OCI-LY7 (cell line): ENCODE results near the gene CUBN. TPM values are rescaled to one million over a fixed set of nuclear protein-coding genes. Genes with fewer than 3 reads are reported as not detected.

Experiments used
- BruUV-seq: library from RNA; stranded (reverse); fragments of 400-500 nt; replicated peaks from 2 replicates; lab custom pipeline; 2021; lab: Mats Ljungman, UMichigan
- CTCF ChIA-PET: fragments of 300-600 bp; sonication (Branson Sonifier 250); formaldehyde crosslinking; loops from one replicate; lab custom pipeline; 2022; ENCODE audit warnings: antibody characterized with exemption; ENCODE audit not compliant: unreplicated experiment; lab: Charles Lee
- POLR2A ChIA-PET: fragments of 300-600 bp; sonication (Branson Sonifier 250); formaldehyde crosslinking; loops from one replicate; lab custom pipeline; 2022; ENCODE audit warnings: antibody characterized with exemption; lab: Charles Lee
- DNase-seq: peaks from one replicate; pipeline ENCODE4 v3.0.0-alpha.2; 2015; ENCODE audit warnings: low spot score
- H2AFZ ChIP-seq: fragments of 200-600 bp; sonication (generic), shearing (Covaris generic); 2 replicates; pipeline ENCODE4 v1.6.1; 2014; ENCODE audit warnings: mild to moderate bottlenecking, antibody characterized with exemption, low read length, moderate library complexity
- H3K27ac ChIP-seq: fragments of 200-600 bp; sonication (generic); 2 replicates; pipeline ENCODE4 v1.5.1; 2014; ENCODE audit warnings: mixed run types, low read depth, mild to moderate bottlenecking, moderate library complexity, low read length, inconsistent platforms; ENCODE audit not compliant: poor library complexity, severe bottlenecking
- H3K36me3 ChIP-seq: fragments of 200-600 bp; sonication (generic); 2 replicates; pipeline ENCODE4 v1.6.1; 2014; ENCODE audit warnings: mild to moderate bottlenecking, antibody characterized with exemption, low read length, moderate library complexity, mixed read lengths; ENCODE audit not compliant: insufficient read depth
- H3K4me1 ChIP-seq: fragments of 200-600 bp; sonication (generic); 2 replicates; pipeline ENCODE4 v1.5.1; 2014; ENCODE audit warnings: mild to moderate bottlenecking, low read length; ENCODE audit not compliant: insufficient read depth, poor library complexity, severe bottlenecking
- H3K4me2 ChIP-seq: fragments of 200-600 bp; sonication (generic); 2 replicates; pipeline ENCODE4 v1.6.1; 2014; ENCODE audit warnings: mild to moderate bottlenecking, low read length
- H3K4me3 ChIP-seq: fragments of 200-600 bp; sonication (generic); 2 replicates; pipeline ENCODE4 v1.5.1; 2014; ENCODE audit warnings: mild to moderate bottlenecking, low read depth, low read length; ENCODE audit not compliant: poor library complexity, severe bottlenecking
- H3K79me2 ChIP-seq: fragments of 200-600 bp; sonication (generic); 2 replicates; pipeline ENCODE4 v1.6.1; 2016; ENCODE audit warnings: low read depth, mild to moderate bottlenecking, low read length, moderate library complexity, mixed read lengths; ENCODE audit not compliant: insufficient read depth
- H3K9me2 ChIP-seq: fragments of 200-600 bp; sonication (generic); 2 replicates; pipeline ENCODE4 v1.6.1; 2016; ENCODE audit warnings: mild to moderate bottlenecking, low read length, mixed read lengths; ENCODE audit not compliant: insufficient read depth
- H3K9me3 ChIP-seq: fragments of 200-600 bp; sonication (generic); 2 replicates; pipeline ENCODE4 v1.6.1; 2014; ENCODE audit warnings: mild to moderate bottlenecking, mixed run types, low read length, mixed read lengths
- H4K20me1 ChIP-seq: fragments of 200-600 bp; sonication (generic); 2 replicates; pipeline ENCODE4 v1.6.1; 2014; ENCODE audit warnings: mild to moderate bottlenecking, antibody characterized with exemption, low read length, moderate library complexity, mixed read lengths; ENCODE audit not compliant: insufficient read depth
- EZH2phosphoT487 ChIP-seq: fragments of 200-600 bp; sonication (generic); IDR thresholded peaks from 2 replicates; pipeline ENCODE4 v1.6.1; 2018; ENCODE audit warnings: low read depth, borderline replicate concordance, mild to moderate bottlenecking, mixed run types, antibody characterized with exemption, low read length, moderate library complexity, mixed read lengths
- intact Hi-C: fragments of 100-400 bp; cut with micrococcal nuclease; formaldehyde crosslinking; loops from one replicate; pipeline ENCODE4 v1.10.0; 2022; ENCODE audit not compliant: unreplicated experiment
- total RNA-seq, 2 experiments: library from RNA; depleted of rRNA in 1 of 2; stranded (reverse); fragments of >200 nt in 1 of 2; shearing (Covaris generic) in 1 of 2; gene quantifications; 2 replicates each; pipeline ENCODE4 v1.2.3, GENCODE V29; 2014 to 2022
- TF ChIP-seq, protein P1 (sequence below): fragments of 200-600 bp; sonication (generic); conservative IDR thresholded peaks from 2 replicates; pipeline ENCODE4 v1.5.1; 2014; ENCODE audit warnings: mild to moderate bottlenecking, antibody characterized with exemption, low read length, moderate library complexity, mixed read lengths

The CUBN gene
- total RNA-seq, 2 experiments from 2014 or later = 0.13 to 0.25 TPM

GRCh38 chr10:16944402-16944801 lies 185.2 kb downstream of the CUBN start:
- no peak for DNase-seq
- no peak for TF ChIP-seq EZH2phosphoT487
- TF ChIP-seq, protein P1, sequence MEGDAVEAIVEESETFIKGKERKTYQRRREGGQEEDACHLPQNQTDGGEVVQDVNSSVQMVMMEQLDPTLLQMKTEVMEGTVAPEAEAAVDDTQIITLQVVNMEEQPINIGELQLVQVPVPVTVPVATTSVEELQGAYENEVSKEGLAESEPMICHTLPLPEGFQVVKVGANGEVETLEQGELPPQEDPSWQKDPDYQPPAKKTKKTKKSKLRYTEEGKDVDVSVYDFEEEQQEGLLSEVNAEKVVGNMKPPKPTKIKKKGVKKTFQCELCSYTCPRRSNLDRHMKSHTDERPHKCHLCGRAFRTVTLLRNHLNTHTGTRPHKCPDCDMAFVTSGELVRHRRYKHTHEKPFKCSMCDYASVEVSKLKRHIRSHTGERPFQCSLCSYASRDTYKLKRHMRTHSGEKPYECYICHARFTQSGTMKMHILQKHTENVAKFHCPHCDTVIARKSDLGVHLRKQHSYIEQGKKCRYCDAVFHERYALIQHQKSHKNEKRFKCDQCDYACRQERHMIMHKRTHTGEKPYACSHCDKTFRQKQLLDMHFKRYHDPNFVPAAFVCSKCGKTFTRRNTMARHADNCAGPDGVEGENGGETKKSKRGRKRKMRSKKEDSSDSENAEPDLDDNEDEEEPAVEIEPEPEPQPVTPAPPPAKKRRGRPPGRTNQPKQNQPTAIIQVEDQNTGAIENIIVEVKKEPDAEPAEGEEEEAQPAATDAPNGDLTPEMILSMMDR = no peak
- Histone ChIP-seq H3K4me3 (no peak overlapping the region), H3K4me2 (no peak overlapping the region), H3K9me3 (no peaks in the 10 kb centered on the region), H2AFZ (no peak overlapping the region), H3K79me2 (no peaks in the 10 kb centered on the region), H3K9me2 (no peaks in the 10 kb centered on the region), H4K20me1 (no peaks in the 10 kb centered on the region; the same call in 1 of the 2 replicates), H3K36me3 (no peaks in the 10 kb centered on the region), H3K27ac (no peak overlapping the region), H3K4me1 (no peaks in the 10 kb centered on the region)
- BruUV-seq = no TSS peak
- CTCF ChIA-PET = no interaction called here
- intact Hi-C loops = no loop called here
- POLR2A ChIA-PET = no interaction called here

DNA sequence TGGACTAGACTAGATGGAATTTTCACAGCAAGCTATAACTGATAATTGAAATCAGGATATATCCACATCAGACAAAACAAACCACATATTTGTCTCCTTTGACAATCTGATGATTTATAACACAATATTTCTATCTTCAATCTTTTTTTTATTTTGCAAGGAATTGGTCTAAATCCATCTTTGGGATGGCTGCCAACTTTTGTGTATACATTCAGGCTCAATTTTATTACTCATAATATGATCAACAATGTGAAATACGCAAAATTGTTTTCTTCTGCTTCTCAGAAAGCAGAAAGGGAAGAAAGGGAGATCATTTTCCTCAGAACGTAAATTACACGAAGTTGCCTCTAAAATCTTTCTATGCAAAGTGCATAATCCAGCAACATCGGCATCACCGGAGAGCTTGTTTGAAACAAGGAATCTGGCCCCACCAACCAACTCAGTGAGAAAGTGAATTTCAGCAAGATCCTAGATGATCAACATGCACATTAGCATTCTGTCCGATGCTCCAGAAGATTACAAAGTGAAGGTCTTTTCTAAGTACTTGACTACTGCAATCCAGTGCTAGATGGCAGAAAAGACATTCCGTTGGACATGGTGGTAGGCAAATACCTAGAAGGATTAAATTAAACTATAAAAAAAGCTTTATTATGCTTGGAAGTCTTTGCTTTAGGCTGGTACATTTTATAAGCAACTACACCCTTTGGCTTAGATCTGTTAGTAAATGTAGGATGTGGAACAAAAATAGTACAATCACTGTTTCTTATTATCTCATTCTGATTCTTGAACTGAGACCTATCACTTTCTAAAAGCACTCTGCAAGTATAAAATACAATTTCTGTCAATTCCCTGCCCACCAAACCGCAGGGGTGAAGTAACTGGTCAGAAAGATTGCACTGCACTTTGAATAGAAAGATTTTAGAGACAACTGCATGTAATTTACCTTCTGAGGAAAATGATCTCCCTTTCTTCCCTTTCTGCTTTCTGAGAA lies 186.0 kb downstream of the CUBN start:
- H3K4me2 ChIP-seq = no peak overlapping the region
- no peaks in the 10 kb centered on the region for H3K9me2 ChIP-seq
- CTCF ChIA-PET = no interaction called here
- no peak overlapping the region for H2AFZ ChIP-seq
- intact Hi-C loops = no loop called here
- H3K4me1 ChIP-seq = no peaks in the 10 kb centered on the region
- no peaks in the 10 kb centered on the region for H3K9me3 ChIP-seq
- no peaks in the 10 kb centered on the region for H3K79me2 ChIP-seq
- TF ChIP-seq, protein P1 = no peak
- no TSS peak for BruUV-seq
- no peaks in the 10 kb centered on the region; the same call in 1 of the 2 replicates for H4K20me1 ChIP-seq
- H3K4me3 ChIP-seq = no peak overlapping the region
- no peak overlapping the region for H3K27ac ChIP-seq
- no peaks in the 10 kb centered on the region for H3K36me3 ChIP-seq
- no peak for DNase-seq
- POLR2A ChIA-PET = no interaction called here
